ENCODE measurements around the gene GAA. TPM values are rescaled to one million over a fixed set of nuclear protein-coding genes. Genes with fewer than 3 reads are reported as not detected.
A peak's percentile ranks its signal among the peaks of the same experiment; 100 is the strongest.

The GAA gene
- total and polyA plus RNA-seq, 2 of the 13 experiments (the other 11 are each of a cell fraction or from before 2014, with no cell fraction given): 21.6 to 36.4 TPM

GRCh38 chr17:80147035-80147822 is 45.8 kb downstream of the GAA start, which contains the start of gene EIF4A3 (continued):
- TF ChIP-seq, protein P1, sequence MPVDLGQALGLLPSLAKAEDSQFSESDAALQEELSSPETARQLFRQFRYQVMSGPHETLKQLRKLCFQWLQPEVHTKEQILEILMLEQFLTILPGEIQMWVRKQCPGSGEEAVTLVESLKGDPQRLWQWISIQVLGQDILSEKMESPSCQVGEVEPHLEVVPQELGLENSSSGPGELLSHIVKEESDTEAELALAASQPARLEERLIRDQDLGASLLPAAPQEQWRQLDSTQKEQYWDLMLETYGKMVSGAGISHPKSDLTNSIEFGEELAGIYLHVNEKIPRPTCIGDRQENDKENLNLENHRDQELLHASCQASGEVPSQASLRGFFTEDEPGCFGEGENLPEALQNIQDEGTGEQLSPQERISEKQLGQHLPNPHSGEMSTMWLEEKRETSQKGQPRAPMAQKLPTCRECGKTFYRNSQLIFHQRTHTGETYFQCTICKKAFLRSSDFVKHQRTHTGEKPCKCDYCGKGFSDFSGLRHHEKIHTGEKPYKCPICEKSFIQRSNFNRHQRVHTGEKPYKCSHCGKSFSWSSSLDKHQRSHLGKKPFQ (CRISPR knock-in tag; IDR thresholded peaks at IDR 0.05; ENCODE audit: insufficient replicate concordance): peak; percentile 37
- peak; percentile 97 for TF ChIP-seq ZNF749 (CRISPR knock-in tag; IDR thresholded peaks at IDR 0.05; ENCODE audit: borderline replicate concordance)
- TF ChIP-seq ZC3H4 (CRISPR knock-in tag; IDR thresholded peaks at IDR 0.05; ENCODE audit: borderline replicate concordance): 0 out of 2 replicates have a peak, but pooled peaks have one; percentile 22
- TF ChIP-seq RFX1 (IDR thresholded peaks at IDR 0.05): no peak
- peak; percentile 16 for TF ChIP-seq NCOA2 (CRISPR knock-in tag; IDR thresholded peaks at IDR 0.05)
- peak; percentile 97 for TF ChIP-seq POGZ (CRISPR knock-in tag; IDR thresholded peaks at IDR 0.05)
- TF ChIP-seq, protein P2, sequence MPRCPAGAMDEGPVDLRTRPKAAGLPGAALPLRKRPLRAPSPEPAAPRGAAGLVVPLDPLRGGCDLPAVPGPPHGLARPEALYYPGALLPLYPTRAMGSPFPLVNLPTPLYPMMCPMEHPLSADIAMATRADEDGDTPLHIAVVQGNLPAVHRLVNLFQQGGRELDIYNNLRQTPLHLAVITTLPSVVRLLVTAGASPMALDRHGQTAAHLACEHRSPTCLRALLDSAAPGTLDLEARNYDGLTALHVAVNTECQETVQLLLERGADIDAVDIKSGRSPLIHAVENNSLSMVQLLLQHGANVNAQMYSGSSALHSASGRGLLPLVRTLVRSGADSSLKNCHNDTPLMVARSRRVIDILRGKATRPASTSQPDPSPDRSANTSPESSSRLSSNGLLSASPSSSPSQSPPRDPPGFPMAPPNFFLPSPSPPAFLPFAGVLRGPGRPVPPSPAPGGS (CRISPR knock-in tag; IDR thresholded peaks at IDR 0.05): no peak; the same call in none of the 2 replicates
- TF ChIP-seq SMARCC2 (IDR thresholded peaks at IDR 0.05): no peak
- no peak for TF ChIP-seq AGO1 (IDR thresholded peaks at IDR 0.05; ENCODE audit: low read depth, low read length, poor library complexity, severe bottlenecking)
- peak; percentile 83 for TF ChIP-seq HDAC2 (CRISPR knock-in tag; IDR thresholded peaks at IDR 0.05)
- peak; percentile 81; the same call in 1 of the 2 replicates for TF ChIP-seq NAIF1 (CRISPR knock-in tag; IDR thresholded peaks at IDR 0.05; ENCODE audit: borderline replicate concordance)
- peak; percentile 86; the same call in 1 of the 2 replicates for TF ChIP-seq TP53 (CRISPR knock-in tag; conservative IDR thresholded peaks at IDR 0.05)
- TF ChIP-seq ELF1 (CRISPR knock-in tag; IDR thresholded peaks at IDR 0.05): peak; percentile 75; the same call in 1 of the 2 replicates
- 0 out of 2 replicates have a peak, but pooled peaks have one; percentile 23 for TF ChIP-seq SSRP1 (CRISPR knock-in tag; IDR thresholded peaks at IDR 0.05)
- TF ChIP-seq, protein P3, sequence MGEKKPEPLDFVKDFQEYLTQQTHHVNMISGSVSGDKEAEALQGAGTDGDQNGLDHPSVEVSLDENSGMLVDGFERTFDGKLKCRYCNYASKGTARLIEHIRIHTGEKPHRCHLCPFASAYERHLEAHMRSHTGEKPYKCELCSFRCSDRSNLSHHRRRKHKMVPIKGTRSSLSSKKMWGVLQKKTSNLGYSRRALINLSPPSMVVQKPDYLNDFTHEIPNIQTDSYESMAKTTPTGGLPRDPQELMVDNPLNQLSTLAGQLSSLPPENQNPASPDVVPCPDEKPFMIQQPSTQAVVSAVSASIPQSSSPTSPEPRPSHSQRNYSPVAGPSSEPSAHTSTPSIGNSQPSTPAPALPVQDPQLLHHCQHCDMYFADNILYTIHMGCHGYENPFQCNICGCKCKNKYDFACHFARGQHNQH (CRISPR knock-in tag; IDR thresholded peaks at IDR 0.05): peak; percentile 78
- peak; percentile 100 for TF ChIP-seq SALL2 (CRISPR knock-in tag; IDR thresholded peaks at IDR 0.05)
- TF ChIP-seq MAFG (CRISPR knock-in tag; IDR thresholded peaks at IDR 0.05): no peak
- no peak; the same call in 1 of the 2 replicates for TF ChIP-seq RNF219 (CRISPR knock-in tag; IDR thresholded peaks at IDR 0.05)
- peak; percentile 80; the same call in 1 of the 2 replicates for TF ChIP-seq ZNF564 (CRISPR knock-in tag; IDR thresholded peaks at IDR 0.05)
- TF ChIP-seq MYC (CRISPR knock-in tag; IDR thresholded peaks at IDR 0.05; ENCODE audit: borderline replicate concordance): peak; percentile 83
- no peak for TF ChIP-seq ZNF17 (CRISPR knock-in tag; IDR thresholded peaks at IDR 0.05)
- TF ChIP-seq ZNF329 (CRISPR knock-in tag; IDR thresholded peaks at IDR 0.05; ENCODE audit: low read depth): peak; percentile 83; the same call in 1 of the 2 replicates
- TF ChIP-seq XBP1 (CRISPR knock-in tag; IDR thresholded peaks at IDR 0.05): 0 out of 2 replicates have a peak, but pooled peaks have one; percentile 44

All from HepG2 (cell line).